Stimulated activated CD8-positive, alpha-beta memory T cell treated with anti-CD3 and anti-CD28 coated beads, Interleukin-15, amount 100 ng/mL, for 24 hours (primary cell): Measurements from ENCODE around the gene TMCC3.
"Not testable (repeated sequence)": the region's sequence is repeated elsewhere in the genome, so short reads cannot be mapped to it uniquely, and the experiment has no call there.

Source experiments
- DNase-seq: peaks from one replicate; pipeline ENCODE4 v3.0.0-alpha.2; 2020; ENCODE audit warnings: low read depth

Gene TMCC3

GRCh38 chr12:94565683-94566082 lies 84.7 kb downstream of the TMCC3 start:
- DNase-seq = no peak

- no peak for DNase-seq
Measured at GRCh38 chr12:94563286-94563685, 87.1 kb downstream of the TMCC3 start.

GRCh38 chr12:94561943-94562411 lies 88.4 kb downstream of the TMCC3 start:
- DNase-seq = no peak

- DNase-seq = no peak
Measured at GRCh38 chr12:94560431-94561221, 89.7 kb downstream of the TMCC3 start.

- no peak for DNase-seq
Measured at GRCh38 chr12:94558612-94559011, 91.7 kb downstream of the TMCC3 start.

- DNase-seq = no peak
Measured at GRCh38 chr12:94557746-94558295, 92.5 kb downstream of the TMCC3 start.

GRCh38 chr12:94555687-94556086 lies 94.7 kb downstream of the TMCC3 start:
- no peak for DNase-seq

- DNase-seq = no peak
Measured at GRCh38 chr12:94553875-94554274, 96.5 kb downstream of the TMCC3 start.

- no peak for DNase-seq
Measured at GRCh38 chr12:94553130-94553519, 97.2 kb downstream of the TMCC3 start.

GRCh38 chr12:94551810-94552209 lies 98.5 kb downstream of the TMCC3 start:
- DNase-seq = no peak

GRCh38 chr12:94550964-94551363 lies 99.4 kb downstream of the TMCC3 start:
- no peak for DNase-seq

- not testable (repeated sequence) for DNase-seq
Measured at GRCh38 chr12:94548833-94549232, 101.5 kb downstream of the TMCC3 start.

- DNase-seq = no peak
Measured at GRCh38 chr12:94545935-94546771, 104.2 kb downstream of the TMCC3 start.

GRCh38 chr12:94544355-94544754 lies 106.0 kb downstream of the TMCC3 start:
- no peak for DNase-seq

GRCh38 chr12:94538318-94538717 lies 112.0 kb downstream of the TMCC3 start:
- no peak for DNase-seq

- no peak for DNase-seq
Measured at GRCh38 chr12:94536040-94536965, 114.1 kb downstream of the TMCC3 start.

GRCh38 chr12:94535510-94535921 lies 114.8 kb downstream of the TMCC3 start:
- no peak for DNase-seq

- DNase-seq = no peak
Measured at GRCh38 chr12:94534774-94535509, 115.4 kb downstream of the TMCC3 start.

- no peak for DNase-seq
Measured at GRCh38 chr12:94534278-94534677, 116.1 kb downstream of the TMCC3 start.

GRCh38 chr12:94532490-94533422 lies 117.6 kb downstream of the TMCC3 start:
- DNase-seq = peak; percentile 50
